Fibroblast of pulmonary artery (primary cell): ENCODE measurements around the gene PRKCD.

Source experiments
- DNase-seq: peaks from one replicate; pipeline ENCODE4 v3.0.0-alpha.2; 2010; ENCODE audit warnings: low read depth
- H3K4me3 ChIP-seq: replicated peaks from 2 replicates; pipeline ENCODE4 v1.5.1; 2011; ENCODE audit warnings: low read depth, mild to moderate bottlenecking, control low read depth, low read length, moderate library complexity
- CTCF ChIP-seq: IDR thresholded peaks from 2 replicates; pipeline ENCODE4 v1.5.1; 2011; ENCODE audit warnings: mild to moderate bottlenecking, control low read depth, low read length, inconsistent platforms; ENCODE audit errors: missing control alignments

The PRKCD gene

GRCh38 chr3:53211706-53212702 lies 51.0 kb downstream of the PRKCD start:
- no peak overlapping the region for H3K4me3 ChIP-seq
- TF ChIP-seq CTCF = no peak
- DNase-seq = no peak

DNA sequence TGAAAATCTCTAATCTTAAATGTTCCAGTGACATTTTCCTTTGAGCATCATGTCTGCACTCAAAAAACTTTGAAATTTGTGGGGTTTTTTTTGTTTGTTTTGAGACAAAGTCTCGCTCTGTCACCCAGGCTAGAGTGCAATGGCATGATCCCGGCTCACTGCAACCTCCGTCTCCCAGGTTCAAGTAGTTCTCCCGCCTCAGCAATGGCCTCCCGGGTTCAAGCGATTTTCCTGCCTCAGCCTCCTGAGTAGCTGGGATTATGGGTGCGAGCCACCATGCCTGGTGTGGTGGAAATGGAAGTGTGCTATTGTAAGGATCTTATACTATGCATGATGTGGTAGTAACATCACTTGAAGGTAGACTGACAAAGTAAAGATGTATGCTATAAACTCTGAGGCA lies 52.3 kb downstream of the PRKCD start:
- TF ChIP-seq CTCF = no peak
- H3K4me3 ChIP-seq = no peak overlapping the region
- DNase-seq = no peak

- DNase-seq = no peak
- no peak for TF ChIP-seq CTCF
These were observed 54.8 kb downstream of the PRKCD start for GRCh38 chr3:53215816-53216215.

GRCh38 chr3:53216723-53217122 lies 55.7 kb downstream of the PRKCD start:
- no peak overlapping the region for H3K4me3 ChIP-seq
- DNase-seq = no peak
- no peak for TF ChIP-seq CTCF

More at GRCh38 chr3:53215816-53216215, 54.8 kb downstream of the PRKCD start:
- H3K4me3 ChIP-seq = no peak overlapping the region

GRCh38 chr3:53217175-53217574 lies 56.2 kb downstream of the PRKCD start:
- H3K4me3 ChIP-seq = no peak overlapping the region
- no peak for DNase-seq
- TF ChIP-seq CTCF = no peak

DNA sequence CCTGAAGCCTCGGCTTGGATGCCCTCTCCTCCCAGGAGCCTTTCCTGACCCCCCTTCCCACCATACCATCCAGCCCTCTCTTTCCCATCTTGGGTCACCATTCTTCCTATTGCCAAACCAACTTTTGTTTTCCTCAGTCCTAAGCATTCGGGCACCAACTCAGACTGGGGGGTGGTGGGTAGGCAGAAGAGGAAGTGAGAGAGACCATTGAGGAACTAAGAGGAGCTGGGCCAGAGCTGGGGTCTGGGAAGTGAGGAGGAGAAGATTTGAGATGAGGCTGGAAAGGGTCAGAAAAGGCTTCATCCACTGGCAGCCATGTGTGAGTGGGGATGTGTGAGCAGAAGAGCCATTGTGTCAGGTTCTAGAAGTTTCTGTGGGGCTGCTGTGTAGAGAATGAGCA lies 57.1 kb downstream of the PRKCD start:
- TF ChIP-seq CTCF = no peak
- no peak for DNase-seq
- H3K4me3 ChIP-seq = no peak overlapping the region

GRCh38 chr3:53219895-53220483 lies 59.0 kb downstream of the PRKCD start:
- H3K4me3 ChIP-seq = no peak overlapping the region
- DNase-seq = peak; percentile 81
- peak; percentile 96 for TF ChIP-seq CTCF
